Measurements from ENCODE around the gene KCNQ5.
"Not testable (repeated sequence)": the region's sequence is repeated elsewhere in the genome, so short reads cannot be mapped to it uniquely, and the experiment has no call there.

KCNQ5 gene

GRCh38 chr6:73152556-73152955 is 530.7 kb downstream of the KCNQ5 start:
- no peak for DNase-seq

- no peak for DNase-seq
Observed at GRCh38 chr6:73152966-73153757, 531.3 kb downstream of the KCNQ5 start.

DNA sequence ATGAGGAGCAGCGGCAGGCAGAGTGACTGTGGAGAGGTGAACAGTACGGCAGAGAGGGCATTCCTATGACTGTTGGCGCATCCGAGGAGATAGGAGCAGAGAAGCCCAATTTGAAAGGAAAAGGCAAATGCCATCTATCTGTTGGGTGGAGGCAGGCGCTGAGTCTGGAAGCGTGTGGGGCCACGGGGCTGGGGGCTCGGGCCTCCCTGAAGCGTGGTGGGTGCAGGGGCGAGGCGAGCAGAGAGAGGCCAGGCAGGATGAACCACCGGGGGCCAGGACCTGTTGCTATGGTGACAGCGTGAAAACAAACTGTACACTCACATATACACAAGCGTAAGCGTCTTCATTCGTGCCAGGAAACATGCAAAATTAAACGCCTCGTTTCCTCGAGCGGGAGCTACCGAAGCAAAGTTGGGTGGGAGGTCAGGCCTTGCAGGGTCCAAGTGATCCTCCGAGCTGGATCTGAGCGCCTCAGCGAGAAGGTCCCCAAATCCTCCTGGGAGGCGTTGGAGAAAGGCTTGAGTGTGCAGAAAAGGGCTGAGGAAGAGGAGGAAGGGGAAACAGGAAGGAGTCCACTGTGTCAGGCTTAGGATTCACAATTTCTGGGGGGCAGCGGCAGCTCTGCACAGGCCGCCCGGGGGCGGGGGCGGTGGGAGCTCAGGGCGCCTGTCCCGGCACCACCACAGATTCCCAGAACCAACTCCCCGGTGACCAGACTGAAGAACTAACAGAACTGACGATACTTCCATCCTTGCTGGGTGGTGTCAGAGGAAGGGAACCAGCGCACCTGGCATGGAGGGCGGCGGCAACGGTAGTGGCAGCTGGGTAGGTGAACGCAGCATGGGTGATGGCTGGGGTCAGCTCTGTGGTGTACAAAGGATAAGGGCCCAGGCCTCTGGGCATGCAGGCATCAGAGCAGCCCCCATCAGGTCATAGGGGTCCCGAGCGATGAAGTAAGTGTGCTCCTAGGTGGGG is 535.2 kb downstream of the KCNQ5 start:
- no peak for DNase-seq

DNA sequence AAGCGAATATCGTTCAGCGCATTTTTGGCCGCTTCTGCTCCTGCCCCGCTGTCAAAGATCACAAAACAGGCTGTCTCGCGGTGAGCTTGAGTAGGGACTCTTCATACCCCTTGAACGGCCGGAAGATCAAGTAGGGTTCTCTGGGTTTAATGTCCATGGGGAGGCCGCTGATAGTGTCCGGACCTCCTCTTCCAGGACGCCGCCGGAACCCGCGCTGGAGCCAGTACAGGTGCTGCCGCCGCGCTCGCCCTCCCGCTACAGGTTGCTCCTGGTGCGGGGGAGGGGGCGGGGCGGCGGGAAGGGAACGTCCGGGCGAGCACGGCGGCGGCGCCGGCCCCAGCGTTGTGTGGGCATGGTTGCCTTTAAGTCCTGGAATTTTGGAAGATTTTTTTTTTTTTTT is 536.0 kb downstream of the KCNQ5 start:
- no peak for DNase-seq

GRCh38 chr6:73169111-73169510 is 547.2 kb downstream of the KCNQ5 start:
- no peak for DNase-seq

DNA sequence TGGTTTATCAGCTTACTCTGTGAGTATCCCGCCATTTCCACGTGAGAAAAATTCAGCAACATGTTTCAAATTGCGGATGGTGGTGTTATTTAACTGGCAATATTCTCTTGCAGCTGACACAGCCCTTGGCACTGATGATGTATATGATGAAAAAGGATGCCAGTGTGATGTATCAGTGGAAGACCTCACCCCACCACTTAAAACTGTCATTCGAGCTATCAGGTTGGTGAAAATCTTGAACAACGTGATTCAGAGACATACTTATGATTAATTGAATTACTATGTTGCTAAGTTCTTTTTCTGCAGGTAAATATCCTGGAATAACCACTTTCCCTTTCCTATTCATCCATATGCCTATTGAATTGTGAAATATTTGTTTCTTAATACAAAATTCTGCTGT is 547.8 kb downstream of the KCNQ5 start:
- DNase-seq = no peak

DNA sequence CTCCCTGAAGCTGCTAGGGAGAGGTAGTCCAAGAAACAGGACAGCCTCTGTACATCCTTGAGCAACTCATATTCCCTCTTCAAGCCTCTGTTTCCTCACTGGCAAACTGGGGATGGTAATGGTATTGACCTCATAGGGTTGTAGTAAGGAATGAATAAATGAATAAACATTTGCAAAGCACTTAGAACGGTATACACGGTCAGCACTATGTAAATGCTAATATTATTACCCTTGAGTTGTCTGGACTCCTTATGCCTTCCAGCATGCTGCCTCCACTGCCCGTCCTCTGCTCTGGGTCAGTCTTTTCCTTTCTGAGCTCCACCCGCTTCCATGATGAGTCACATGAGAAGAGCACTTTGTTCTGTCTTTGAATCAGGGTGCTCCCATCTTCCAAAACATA is 552.8 kb downstream of the KCNQ5 start:
- no peak for DNase-seq

GRCh38 chr6:73176057-73176456 is 554.2 kb downstream of the KCNQ5 start:
- no peak for DNase-seq

DNA sequence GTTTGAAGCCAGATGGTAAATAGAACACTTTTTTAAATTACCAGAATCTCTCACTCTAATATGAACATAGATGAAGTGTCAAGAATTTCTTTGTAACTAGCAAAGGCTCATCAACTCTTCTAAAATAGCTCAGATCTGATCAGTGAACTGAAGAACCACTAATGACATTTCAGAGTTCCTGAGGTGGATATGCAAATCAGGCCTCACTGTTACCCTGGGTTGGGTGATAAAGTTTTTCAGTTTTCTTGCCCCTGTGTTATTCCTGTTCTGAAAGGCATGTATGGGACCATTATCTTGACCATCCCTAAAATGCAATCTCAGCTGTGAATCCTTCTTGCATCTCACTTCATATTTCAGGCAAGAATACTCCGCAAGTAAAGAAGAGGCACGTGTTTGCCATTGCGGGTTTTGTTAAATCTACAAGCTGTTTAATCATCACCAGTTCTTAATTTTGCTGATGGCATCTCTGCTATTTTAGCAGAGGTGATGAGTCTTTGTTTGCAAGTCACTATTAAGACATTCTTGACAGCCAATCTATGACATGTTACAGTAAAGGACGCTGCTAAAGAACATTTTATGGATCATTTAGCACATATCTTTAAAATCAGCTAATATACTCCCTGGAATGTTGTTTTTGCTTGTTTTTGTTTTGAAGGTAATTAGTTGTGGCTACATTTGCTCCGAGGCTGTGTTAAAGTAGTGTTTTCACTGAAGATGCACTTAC is 555.5 kb downstream of the KCNQ5 start:
- no peak for DNase-seq

DNA sequence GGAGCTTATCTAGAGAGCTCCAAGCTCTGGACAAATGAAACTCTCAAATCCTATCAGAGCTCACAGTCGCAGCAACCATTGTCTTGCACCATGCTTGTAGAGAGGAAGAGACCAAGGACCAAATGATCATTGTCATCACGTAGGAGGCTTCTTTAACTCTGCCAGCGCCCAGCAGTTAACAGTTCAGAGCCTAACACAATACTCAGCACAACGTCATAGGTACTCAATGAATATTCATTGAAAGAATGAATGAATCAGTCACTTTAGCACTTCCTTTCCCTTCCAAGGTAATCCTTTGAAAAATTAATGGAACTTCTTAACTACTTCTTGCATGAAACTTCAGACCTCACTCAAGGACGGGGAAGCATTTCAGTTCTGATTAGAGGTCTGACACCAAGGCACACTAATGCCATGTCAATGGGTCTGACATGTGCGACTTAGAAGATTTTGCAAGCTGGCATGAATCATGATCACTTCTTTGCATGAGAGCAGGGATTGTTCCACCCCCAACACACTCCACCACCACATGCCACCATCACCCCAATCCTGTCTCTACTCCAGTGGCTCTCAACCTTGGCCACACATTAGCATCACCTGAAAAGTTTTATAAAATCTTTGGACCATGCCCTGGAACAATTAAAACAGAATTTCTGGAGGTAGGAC is 558.3 kb downstream of the KCNQ5 start:
- DNase-seq = no peak

- peak; percentile 35 for DNase-seq
Observed at GRCh38 chr6:73180763-73181619, 559.1 kb downstream of the KCNQ5 start.

DNA sequence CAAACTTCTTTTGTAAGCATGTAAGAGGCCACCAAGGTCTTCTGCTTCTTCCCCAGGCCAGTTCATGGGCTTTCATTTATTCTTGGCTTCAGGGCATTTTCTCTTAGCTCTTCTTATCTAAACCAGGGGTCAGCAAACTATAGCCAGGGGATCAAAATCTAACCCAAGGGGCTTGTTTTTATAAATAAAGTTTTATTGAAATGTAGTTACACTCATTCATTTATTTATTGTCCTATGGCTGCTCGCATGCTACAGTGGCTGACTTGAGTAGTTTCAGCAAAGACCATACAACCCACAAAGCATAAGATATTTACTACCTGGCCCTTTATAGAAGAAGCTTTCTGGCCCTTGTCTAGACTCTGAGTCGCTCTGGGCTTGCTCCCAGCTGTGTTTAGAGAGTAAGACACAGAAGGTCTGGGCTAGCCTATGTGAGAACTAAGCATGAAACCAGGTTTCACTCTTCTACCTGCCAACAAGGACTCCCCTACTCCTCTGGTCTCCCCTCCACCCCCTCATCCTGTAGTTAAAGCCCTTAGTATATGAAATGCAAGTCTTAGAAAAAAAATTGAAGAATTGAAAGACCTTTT is 560.2 kb downstream of the KCNQ5 start:
- no peak for DNase-seq

DNA sequence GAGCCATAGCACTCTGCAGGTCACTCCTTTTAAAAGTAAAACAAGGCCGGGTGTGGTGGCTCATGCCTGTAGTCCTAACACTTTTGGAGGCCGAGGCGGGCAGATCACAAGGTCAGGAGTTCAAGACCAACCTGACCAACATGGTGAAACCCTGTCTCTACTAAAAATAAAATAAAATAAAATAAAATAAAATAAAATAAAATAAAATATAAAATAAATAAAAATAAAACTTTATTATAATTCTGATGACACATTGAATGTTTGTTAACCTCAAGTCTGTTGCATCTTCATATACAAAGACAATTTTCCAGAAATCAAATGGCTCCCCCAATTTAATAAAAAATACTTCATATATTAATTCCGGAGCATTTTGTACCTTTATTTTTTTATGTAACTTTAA is 571.4 kb downstream of the KCNQ5 start:
- not testable (repeated sequence) for DNase-seq

DNA sequence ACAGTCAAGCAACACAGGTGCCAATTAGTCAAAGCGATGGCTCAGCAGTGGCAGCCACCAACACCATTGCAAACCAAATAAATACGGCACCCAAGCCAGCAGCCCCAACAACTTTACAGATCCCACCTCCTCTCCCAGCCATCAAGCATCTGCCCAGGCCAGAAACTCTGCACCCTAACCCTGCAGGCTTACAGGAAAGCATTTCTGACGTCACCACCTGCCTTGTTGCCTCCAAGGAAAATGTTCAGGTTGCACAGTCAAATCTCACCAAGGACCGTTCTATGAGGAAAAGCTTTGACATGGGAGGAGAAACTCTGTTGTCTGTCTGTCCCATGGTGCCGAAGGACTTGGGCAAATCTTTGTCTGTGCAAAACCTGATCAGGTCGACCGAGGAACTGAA is 572.9 kb downstream of the KCNQ5 start:
- no peak for DNase-seq

DNA sequence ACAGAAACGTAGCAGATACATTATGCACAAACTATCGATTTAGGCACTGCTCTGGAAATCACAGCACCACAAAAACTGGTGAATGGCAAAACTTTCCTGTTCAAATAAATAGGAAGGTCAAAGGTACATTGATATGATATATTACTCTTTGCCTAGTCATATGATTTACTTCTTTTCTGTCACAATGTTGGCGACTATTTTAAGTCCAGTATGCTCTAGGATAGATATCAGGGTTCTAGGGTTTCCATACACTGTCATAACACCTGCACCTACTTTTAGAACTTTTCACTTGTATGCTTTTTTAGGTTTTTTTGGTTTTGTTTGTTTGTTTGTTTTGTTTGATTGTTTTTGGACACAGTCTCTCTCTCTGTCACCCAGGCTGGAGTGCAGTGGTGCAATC is 578.4 kb downstream of the KCNQ5 start:
- no peak for DNase-seq

- DNase-seq = no peak
Observed at GRCh38 chr6:73200735-73201134, 578.9 kb downstream of the KCNQ5 start.

GRCh38 chr6:73203098-73203497 is 581.2 kb downstream of the KCNQ5 start:
- no peak for DNase-seq

- DNase-seq = no peak
Observed at GRCh38 chr6:73204252-73204651, 582.4 kb downstream of the KCNQ5 start.

DNA sequence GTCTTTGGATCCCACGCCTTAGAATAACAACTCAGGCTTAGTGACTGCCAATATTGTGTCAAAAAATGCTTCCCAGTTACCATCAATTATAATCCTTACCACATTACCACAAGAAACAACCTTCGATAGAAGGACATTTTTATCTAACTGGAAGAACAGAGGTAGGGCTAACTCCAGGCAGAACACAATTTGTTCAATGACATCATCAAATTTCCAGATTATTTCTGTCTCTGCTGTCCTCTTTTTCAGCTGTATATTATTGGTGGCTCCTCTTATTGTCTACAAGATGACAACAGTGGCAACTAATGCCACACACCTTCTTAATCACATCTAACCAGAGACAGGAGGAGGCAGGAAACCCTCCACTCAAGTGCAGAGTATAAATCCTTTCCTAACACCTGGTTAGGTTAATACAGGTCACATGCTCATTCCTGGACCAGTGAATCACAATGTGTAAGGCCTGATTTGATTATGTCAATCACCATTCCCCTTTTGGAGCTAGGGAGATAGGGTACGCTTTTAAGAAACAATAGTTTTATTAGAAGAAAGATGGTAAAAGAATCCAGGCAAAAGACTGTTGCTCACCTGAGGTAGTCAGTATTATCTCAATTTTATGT is 585.5 kb downstream of the KCNQ5 start:
- DNase-seq = no peak

DNA sequence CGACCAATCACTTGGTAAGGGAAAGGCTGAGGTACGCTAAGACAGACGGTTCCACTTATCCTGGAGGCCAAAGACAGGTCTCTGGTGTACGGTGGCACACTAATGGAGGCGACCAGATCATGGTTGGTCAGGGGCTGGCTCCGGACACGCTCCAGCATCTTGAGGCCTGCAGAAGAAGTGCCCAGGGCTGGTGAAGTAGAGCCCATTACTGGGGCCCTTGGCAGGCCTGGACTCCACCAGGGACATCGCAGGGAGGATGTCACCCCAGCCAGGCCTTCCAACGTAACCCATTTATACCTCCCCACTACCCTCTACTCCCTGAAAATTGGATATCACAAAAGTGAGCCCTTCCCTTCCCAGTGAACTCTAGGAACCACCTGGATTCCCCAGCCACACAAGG is 587.3 kb downstream of the KCNQ5 start:
- DNase-seq = no peak

DNA sequence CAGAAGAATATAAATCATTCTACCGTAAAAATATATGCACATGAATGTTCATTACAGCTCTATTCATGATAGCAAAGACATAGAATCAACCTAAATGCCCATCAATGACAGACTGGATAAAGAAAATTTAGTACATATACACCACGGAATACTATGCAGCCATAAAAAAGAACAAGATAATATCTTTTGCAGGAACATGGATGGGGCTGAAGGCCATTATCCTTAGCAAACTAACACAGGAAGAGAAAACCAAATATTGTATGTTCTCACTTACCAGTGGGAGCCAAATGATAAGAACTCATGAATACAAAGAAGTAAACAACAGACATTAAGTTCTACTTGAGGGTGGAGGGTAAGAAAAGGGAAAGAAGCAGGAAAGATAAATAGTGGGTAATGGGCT is 595.0 kb downstream of the KCNQ5 start:
- no peak for DNase-seq

All from right hindlimb (tissue), 1 donor.